IMR-90 (cell line): Measurements from ENCODE around the gene LGALSL. TPM values are rescaled to one million over a fixed set of nuclear protein-coding genes. Genes with fewer than 3 reads are reported as not detected.

Experiments
- ATAC-seq: fragments of 200-7000 bp; cut with Tn5 transposase; 2 replicates; pipeline ENCODE4 v1.9.1; 2020; ENCODE audit warnings: low read depth, mild to moderate bottlenecking, moderate library complexity
- BruUV-seq: library from RNA; stranded (reverse); fragments of 400-500 nt; replicated peaks from 2 replicates; lab custom pipeline; 2021; lab: Mats Ljungman, UMichigan
- CTCF ChIA-PET: fragments of 300-600 bp; formaldehyde crosslinking; extraction: SDS; loops from one replicate; lab custom pipeline; 2021; ENCODE audit warnings: antibody characterized with exemption; lab: Yijun Ruan, JAX
- POLR2A ChIA-PET: fragments of 300-600 bp; sonication (Branson Sonifier 250); formaldehyde crosslinking; loops from one replicate; lab custom pipeline; 2022; ENCODE audit warnings: antibody characterized with exemption; ENCODE audit not compliant: unreplicated experiment; lab: Charles Lee
- DNase-seq: peaks from one replicate; pipeline ENCODE4 v3.0.0; 2013
- H2AFZ ChIP-seq: replicated peaks from 2 replicates; pipeline ENCODE3; 2013; ENCODE audit warnings: low read length, mild to moderate bottlenecking; ENCODE audit not compliant: poor library complexity
- H2AK5ac ChIP-seq: 2 replicates; pipeline ENCODE4 v1.6.1; 2013; ENCODE audit warnings: low read depth, low read length, inconsistent platforms
- H2AK9ac ChIP-seq: replicated peaks from 2 replicates; pipeline ENCODE3; 2013; ENCODE audit warnings: mild to moderate bottlenecking, low read depth, low read length, moderate library complexity; ENCODE audit not compliant: poor library complexity
- H2BK120ac ChIP-seq: 2 replicates; pipeline ENCODE4 v1.6.1; 2013; ENCODE audit warnings: low read depth, low read length, inconsistent platforms
- H2BK15ac ChIP-seq: 3 replicates; pipeline ENCODE4 v1.6.1; 2013; ENCODE audit warnings: low read depth, low read length, inconsistent platforms
- H2BK20ac ChIP-seq: 2 replicates; pipeline ENCODE4 v1.6.1; 2013; ENCODE audit warnings: low read depth, mild to moderate bottlenecking, inconsistent platforms, low read length, moderate library complexity
- H2BK5ac ChIP-seq: 2 replicates; pipeline ENCODE4 v1.6.1; 2013; ENCODE audit warnings: mild to moderate bottlenecking, low read depth, low read length, inconsistent platforms; ENCODE audit not compliant: poor library complexity, severe bottlenecking
- H3K14ac ChIP-seq: replicated peaks from 2 replicates; pipeline ENCODE4 v1.6.1; 2013; ENCODE audit warnings: low read depth, low read length, inconsistent platforms
- H3K18ac ChIP-seq: 2 replicates; pipeline ENCODE4 v1.6.1; 2013; ENCODE audit warnings: low read depth, low read length, control low read depth
- H3K23ac ChIP-seq: 2 replicates; pipeline ENCODE4 v1.6.1; 2013; ENCODE audit warnings: low read depth, low read length, inconsistent platforms
- H3K27ac ChIP-seq: 2 replicates; pipeline ENCODE4 v1.5.1; 2013; ENCODE audit warnings: mild to moderate bottlenecking, control low read depth, low read length; ENCODE audit not compliant: insufficient read depth
- H3K27me3 ChIP-seq: 2 replicates; pipeline ENCODE4 v1.6.1; 2013; ENCODE audit warnings: low read length; ENCODE audit not compliant: control insufficient read depth, insufficient read depth
- H3K36me3 ChIP-seq: 2 replicates; pipeline ENCODE4 v1.6.1; 2013; ENCODE audit warnings: low read length, mixed read lengths; ENCODE audit not compliant: control insufficient read depth, insufficient read depth
- H3K4ac ChIP-seq: 2 replicates; pipeline ENCODE4 v1.6.1; 2013; ENCODE audit warnings: low read depth, low read length, inconsistent platforms
- H3K4me1 ChIP-seq: 2 replicates; pipeline ENCODE4 v1.6.1; 2013; ENCODE audit warnings: low read length, mixed read lengths; ENCODE audit not compliant: control insufficient read depth, insufficient read depth
- H3K4me2 ChIP-seq: 2 replicates; pipeline ENCODE4 v1.6.1; 2013; ENCODE audit warnings: low read depth, mild to moderate bottlenecking, control low read depth, low read length, moderate library complexity
- H3K4me3 ChIP-seq: 2 replicates; pipeline ENCODE4 v1.5.1; 2013; ENCODE audit warnings: low read depth, mild to moderate bottlenecking, control low read depth, low read length, moderate library complexity; ENCODE audit not compliant: insufficient read depth
- H3K56ac ChIP-seq: 2 replicates; pipeline ENCODE4 v1.6.1; 2013; ENCODE audit warnings: low read length, inconsistent platforms; ENCODE audit not compliant: insufficient read depth; ENCODE audit errors: extremely low read depth
- H3K79me1 ChIP-seq, 2 experiments: 2 replicates each; pipeline ENCODE4 v1.6.1; 2013; ENCODE audit warnings: low read length in 2 of 2, inconsistent platforms in 1 of 2, low read depth in 1 of 2
- H3K9ac ChIP-seq: 2 replicates; pipeline ENCODE4 v1.6.1; 2013; ENCODE audit warnings: low read depth, low read length, control low read depth
- H3K9me1 ChIP-seq: 2 replicates; pipeline ENCODE4 v1.6.1; 2013; ENCODE audit warnings: low read length, inconsistent platforms; ENCODE audit not compliant: insufficient read depth
- H3K9me3 ChIP-seq: 2 replicates; pipeline ENCODE4 v1.6.1; 2013; ENCODE audit warnings: low read length; ENCODE audit not compliant: control insufficient read depth, insufficient read depth
- H4K20me1 ChIP-seq: 2 replicates; pipeline ENCODE4 v1.6.1; 2013; ENCODE audit warnings: low read length, inconsistent platforms; ENCODE audit not compliant: insufficient read depth
- H4K5ac ChIP-seq: 2 replicates; pipeline ENCODE4 v1.6.1; 2013; ENCODE audit warnings: mild to moderate bottlenecking, low read depth, low read length, control low read depth
- H4K8ac ChIP-seq, 2 experiments: 2 replicates each; pipeline ENCODE4 v1.6.1; 2013; ENCODE audit warnings: low read depth in 2 of 2, low read length in 2 of 2, control low read depth in 1 of 2, inconsistent platforms in 1 of 2
- H4K91ac ChIP-seq: 2 replicates; pipeline ENCODE4 v1.6.1; 2013; ENCODE audit warnings: low read depth, low read length, inconsistent platforms; ENCODE audit not compliant: insufficient read depth
- BHLHE40 ChIP-seq: fragments of 150-350 bp; IDR thresholded peaks from 2 replicates; pipeline ENCODE4 v1.6.1; 2016; ENCODE audit warnings: mild to moderate bottlenecking, low read depth, low read length
- MXI1 ChIP-seq: IDR thresholded peaks from 2 replicates; pipeline ENCODE4 v1.6.1; 2012; ENCODE audit warnings: low read depth, mild to moderate bottlenecking, low read length, moderate library complexity, borderline replicate concordance
- NFE2L2 ChIP-seq: fragments of 150-350 bp; IDR thresholded peaks from 2 replicates; pipeline ENCODE4 v1.6.1; 2016; ENCODE audit warnings: low read depth, mild to moderate bottlenecking, low read length
- RAD21 ChIP-seq: IDR thresholded peaks from 2 replicates; pipeline ENCODE4 v1.6.1; 2012; ENCODE audit warnings: low read length, improper control_type of control experiment
- USF2 ChIP-seq: fragments of 150-350 bp; IDR thresholded peaks from 2 replicates; pipeline ENCODE4 v1.6.1; 2017; ENCODE audit warnings: mild to moderate bottlenecking, antibody characterized with exemption, low read length, low read depth
- WGBS, 2 experiments: methylation state at CpG; one replicate each; pipeline versions ENCODE4 v1.1.5 to v1.1.7; 2013; ENCODE audit warnings: missing lambda C conversion rate in 2 of 2; ENCODE audit not compliant: insufficient read length in 1 of 2; ENCODE audit errors: extremely low coverage in 2 of 2; 5-methylcytosine and 5-hydroxymethylcytosine counted together
- dilution Hi-C: fragments of 300-500 bp; cut with HindIII; formaldehyde crosslinking; loops from one replicate; pipeline ENCODE4 v1.14.3; 2018; ENCODE audit warnings: low sequenced_read_pairs; ENCODE audit not compliant: unreplicated experiment
- in situ Hi-C: fragments of 300-500 bp; cut with MboI; formaldehyde crosslinking; loops from 3 replicates; pipeline ENCODE4 v1.14.3; 2019; ENCODE audit warnings: low sequenced_read_pairs, inconsistent platforms, mixed read lengths
- intact Hi-C: fragments of 100-400 bp; cut with micrococcal nuclease; formaldehyde crosslinking; loops from 2 replicates; pipeline ENCODE4 v1.10.0; 2022
- polyA plus RNA-seq, 3 experiments: library from polyadenylated mRNA; depleted of rRNA; stranded (reverse); fragments of >200 nt; gene quantifications; 2 replicates each; pipeline ENCODE4 v1.2.3, GENCODE V29; 2012; ENCODE audit warnings: low replicate concordance in 1 of 3
- total RNA-seq: library from RNA; depleted of rRNA; stranded (reverse); fragments of >200 nt; gene quantifications from 2 replicates; pipeline ENCODE4 v1.2.3, GENCODE V29; 2012
- TF ChIP-seq, protein P1 (sequence below): conservative IDR thresholded peaks from 2 replicates; pipeline ENCODE4 v1.5.1; 2012; ENCODE audit warnings: mild to moderate bottlenecking, low read depth, low read length, improper control_type of control experiment

The LGALSL gene
- total and polyA plus RNA-seq, 2 of the 4 experiments (the other 2 are of a cell fraction), result 0.86 to 2.9 TPM

- Histone ChIP-seq H3K4me2 (no peak overlapping the region), H2AK5ac (no peak overlapping the region), H3K23ac (no peak overlapping the region), H3K4ac (no peak overlapping the region), H2AK9ac (no peak overlapping the region), H3K4me3 (no peak overlapping the region), H4K91ac (no peak overlapping the region), H3K27me3 (peaks cover 24% of the 10 kb centered on the region), H4K8ac (no peak overlapping the region), H4K20me1 (no peaks in the 10 kb centered on the region), H2BK15ac (no peak overlapping the region), H2BK5ac (no peak overlapping the region), H3K56ac (no peak overlapping the region), H3K9me3 (no peaks in the 10 kb centered on the region), H3K9me1 (no peaks in the 10 kb centered on the region), H3K4me1 (no peaks in the 10 kb centered on the region), H3K9ac (no peak overlapping the region), H3K14ac (no peak overlapping the region), H2BK20ac (no peak overlapping the region), H3K36me3 (no peaks in the 10 kb centered on the region), H3K18ac (no peak overlapping the region), H2BK120ac (no peak overlapping the region), H2AFZ (no peak overlapping the region), H3K27ac (no peak overlapping the region), H3K79me1 (no peaks in the 10 kb centered on the region), H4K5ac (no peak overlapping the region)
- in situ Hi-C loops (no loop called here), dilution Hi-C loops (no loop called here), intact Hi-C loops (no loop called here)
- no peak for ATAC-seq
- ChIA-PET POLR2A (no interaction called here), CTCF (no interaction called here)
- no peak for DNase-seq
- BruUV-seq, result no TSS peak
- WGBS, 2 experiments, result no CpG with 5 or more reads among the region's 1 CpG
- no peak for TF ChIP-seq USF2
- no peak for TF ChIP-seq MXI1
- no peak for TF ChIP-seq BHLHE40
- no peak for TF ChIP-seq RAD21
- TF ChIP-seq, protein P1, sequence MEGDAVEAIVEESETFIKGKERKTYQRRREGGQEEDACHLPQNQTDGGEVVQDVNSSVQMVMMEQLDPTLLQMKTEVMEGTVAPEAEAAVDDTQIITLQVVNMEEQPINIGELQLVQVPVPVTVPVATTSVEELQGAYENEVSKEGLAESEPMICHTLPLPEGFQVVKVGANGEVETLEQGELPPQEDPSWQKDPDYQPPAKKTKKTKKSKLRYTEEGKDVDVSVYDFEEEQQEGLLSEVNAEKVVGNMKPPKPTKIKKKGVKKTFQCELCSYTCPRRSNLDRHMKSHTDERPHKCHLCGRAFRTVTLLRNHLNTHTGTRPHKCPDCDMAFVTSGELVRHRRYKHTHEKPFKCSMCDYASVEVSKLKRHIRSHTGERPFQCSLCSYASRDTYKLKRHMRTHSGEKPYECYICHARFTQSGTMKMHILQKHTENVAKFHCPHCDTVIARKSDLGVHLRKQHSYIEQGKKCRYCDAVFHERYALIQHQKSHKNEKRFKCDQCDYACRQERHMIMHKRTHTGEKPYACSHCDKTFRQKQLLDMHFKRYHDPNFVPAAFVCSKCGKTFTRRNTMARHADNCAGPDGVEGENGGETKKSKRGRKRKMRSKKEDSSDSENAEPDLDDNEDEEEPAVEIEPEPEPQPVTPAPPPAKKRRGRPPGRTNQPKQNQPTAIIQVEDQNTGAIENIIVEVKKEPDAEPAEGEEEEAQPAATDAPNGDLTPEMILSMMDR, result no peak
- no peak for TF ChIP-seq NFE2L2
Observed at GRCh38 chr2:64422466-64422865, 31.5 kb upstream of the LGALSL start.
